Neural crest cell (in vitro differentiated cells): Measurements from ENCODE around the gene GPR78. TPM values are rescaled to one million over a fixed set of nuclear protein-coding genes. Genes with fewer than 3 reads are reported as not detected.

Experiments
- DNase-seq: peaks from one replicate; pipeline ENCODE4 v3.0.0; 2021; ENCODE audit warnings: low read depth, mixed read lengths, low spot score
- H3K27ac Mint-ChIP-seq: one replicate; pipeline ENCODE4 v1.8.0; 2021; ENCODE audit warnings: mild to moderate bottlenecking, mixed read lengths; ENCODE audit not compliant: unreplicated experiment
- H3K27me3 Mint-ChIP-seq: 2 replicates; pipeline ENCODE4 v1.8.0; 2021; ENCODE audit warnings: low read depth, mild to moderate bottlenecking, mixed read lengths
- H3K36me3 Mint-ChIP-seq: 2 replicates; pipeline ENCODE4 v1.8.0; 2021; ENCODE audit warnings: low read depth, mild to moderate bottlenecking, mixed read lengths
- H3K4me1 Mint-ChIP-seq: 2 replicates; pipeline ENCODE4 v1.8.0; 2021; ENCODE audit warnings: mixed read lengths
- H3K4me3 Mint-ChIP-seq: one replicate; pipeline ENCODE4 v1.8.0; 2021; ENCODE audit warnings: mild to moderate bottlenecking, mixed read lengths
- H3K9me3 Mint-ChIP-seq: 2 replicates; pipeline ENCODE4 v1.8.0; 2021; ENCODE audit warnings: mixed read lengths
- total RNA-seq: library from RNA; stranded (reverse); gene quantifications from 2 replicates; pipeline ENCODE4 v1.2.1, GENCODE V29; 2021
- TF ChIP-seq, protein P1 (sequence below): fragments of 200-600 bp; sonication (generic); conservative IDR thresholded peaks from 2 replicates; pipeline ENCODE4 v1.5.0; 2021; ENCODE audit warnings: antibody characterized with exemption, mild to moderate bottlenecking

The GPR78 gene
- total RNA-seq, 1 donor from 2014 or later = not detected

DNA sequence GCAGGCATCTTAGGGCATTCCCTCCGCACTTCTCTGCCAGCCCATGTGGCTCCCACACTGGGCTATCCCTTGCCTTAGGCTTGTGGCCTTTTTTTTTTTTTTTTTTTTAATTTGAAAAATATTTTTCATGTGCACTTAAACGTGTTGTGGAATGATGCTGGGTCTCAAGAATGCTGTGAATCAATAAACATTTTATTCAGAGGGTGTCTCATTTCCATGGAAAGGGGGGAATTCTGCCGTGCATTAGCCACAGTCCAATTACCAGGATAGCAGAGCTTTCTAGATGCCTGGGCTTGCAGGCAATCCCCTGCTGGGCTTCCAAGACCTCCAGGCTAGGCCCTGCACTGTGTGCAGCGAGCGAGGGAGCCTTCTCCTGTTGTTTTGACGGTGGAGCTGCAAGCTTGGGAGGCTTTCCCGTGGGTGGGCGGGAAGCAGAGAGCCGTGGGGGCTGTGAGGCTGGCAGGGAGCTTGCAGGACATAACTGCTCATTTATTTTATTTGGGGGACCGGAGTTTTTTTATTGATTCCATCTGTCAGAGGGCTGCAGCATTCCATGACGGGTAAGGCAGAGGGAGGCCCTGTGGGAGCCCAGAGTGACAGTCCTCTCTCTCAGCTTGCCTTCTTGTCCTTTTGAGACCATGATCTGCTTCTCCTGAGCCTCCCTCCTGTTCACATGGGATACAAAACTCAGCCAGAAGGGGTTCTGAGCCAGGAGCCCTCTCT lies 9.8 kb downstream of the GPR78 start:
- H3K36me3 Mint-ChIP-seq = no peaks in the 10 kb centered on the region
- H3K9me3 Mint-ChIP-seq = no peaks in the 10 kb centered on the region
- no peak for DNase-seq
- H3K4me3 Mint-ChIP-seq = no peak overlapping the region
- TF ChIP-seq, protein P1, sequence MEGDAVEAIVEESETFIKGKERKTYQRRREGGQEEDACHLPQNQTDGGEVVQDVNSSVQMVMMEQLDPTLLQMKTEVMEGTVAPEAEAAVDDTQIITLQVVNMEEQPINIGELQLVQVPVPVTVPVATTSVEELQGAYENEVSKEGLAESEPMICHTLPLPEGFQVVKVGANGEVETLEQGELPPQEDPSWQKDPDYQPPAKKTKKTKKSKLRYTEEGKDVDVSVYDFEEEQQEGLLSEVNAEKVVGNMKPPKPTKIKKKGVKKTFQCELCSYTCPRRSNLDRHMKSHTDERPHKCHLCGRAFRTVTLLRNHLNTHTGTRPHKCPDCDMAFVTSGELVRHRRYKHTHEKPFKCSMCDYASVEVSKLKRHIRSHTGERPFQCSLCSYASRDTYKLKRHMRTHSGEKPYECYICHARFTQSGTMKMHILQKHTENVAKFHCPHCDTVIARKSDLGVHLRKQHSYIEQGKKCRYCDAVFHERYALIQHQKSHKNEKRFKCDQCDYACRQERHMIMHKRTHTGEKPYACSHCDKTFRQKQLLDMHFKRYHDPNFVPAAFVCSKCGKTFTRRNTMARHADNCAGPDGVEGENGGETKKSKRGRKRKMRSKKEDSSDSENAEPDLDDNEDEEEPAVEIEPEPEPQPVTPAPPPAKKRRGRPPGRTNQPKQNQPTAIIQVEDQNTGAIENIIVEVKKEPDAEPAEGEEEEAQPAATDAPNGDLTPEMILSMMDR = no peak
- H3K27ac Mint-ChIP-seq = no peak overlapping the region
- H3K27me3 Mint-ChIP-seq = peaks cover 89% of the 10 kb centered on the region
- peaks cover 4% of the 10 kb centered on the region for H3K4me1 Mint-ChIP-seq

DNA sequence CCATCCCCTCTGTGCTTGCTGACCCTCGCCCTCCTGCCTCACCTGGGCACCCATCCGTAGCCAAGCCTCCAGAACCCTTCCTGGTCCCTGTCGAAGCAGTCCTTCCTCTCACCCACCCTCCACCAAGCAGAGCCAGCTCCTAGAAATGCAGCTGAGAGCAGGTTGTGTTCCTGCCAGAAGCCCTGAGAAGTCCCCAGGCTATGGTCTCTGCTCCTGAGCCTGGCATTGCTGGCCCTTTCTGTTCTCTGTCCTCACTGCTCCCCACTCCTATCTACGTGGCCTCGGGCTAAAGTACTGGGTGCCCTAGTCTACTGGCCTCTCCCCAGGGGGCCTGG lies 10.3 kb downstream of the GPR78 start:
- TF ChIP-seq, protein P1 = no peak
- Mint-ChIP-seq H3K9me3 (no peaks in the 10 kb centered on the region), H3K27me3 (peaks cover 83% of the 10 kb centered on the region), H3K36me3 (no peaks in the 10 kb centered on the region), H3K27ac (no peak overlapping the region), H3K4me1 (peaks cover 4% of the 10 kb centered on the region), H3K4me3 (no peak overlapping the region)
- DNase-seq = no peak

DNA sequence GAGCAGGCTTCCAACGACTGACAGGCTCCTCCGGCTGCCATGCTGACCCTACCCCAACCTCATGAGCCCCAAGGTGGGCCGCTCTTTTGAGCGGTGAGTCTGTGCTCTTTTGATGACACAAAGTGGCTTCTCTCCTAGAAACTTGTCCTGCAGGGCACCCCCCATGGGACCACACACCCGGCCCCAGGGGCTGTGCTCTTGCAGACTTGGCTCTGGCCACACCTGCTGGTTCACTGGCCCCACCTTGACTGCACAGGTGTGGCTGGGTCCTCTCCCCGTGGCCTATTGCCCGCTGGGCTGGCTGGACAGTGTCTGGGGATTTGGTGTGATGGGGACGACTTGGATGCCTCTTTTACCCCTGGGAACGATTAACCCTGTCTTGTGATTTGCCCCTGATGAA lies 10.9 kb downstream of the GPR78 start:
- Mint-ChIP-seq H3K4me1 (peaks cover 4% of the 10 kb centered on the region), H3K27me3 (peaks cover 81% of the 10 kb centered on the region)

DNA sequence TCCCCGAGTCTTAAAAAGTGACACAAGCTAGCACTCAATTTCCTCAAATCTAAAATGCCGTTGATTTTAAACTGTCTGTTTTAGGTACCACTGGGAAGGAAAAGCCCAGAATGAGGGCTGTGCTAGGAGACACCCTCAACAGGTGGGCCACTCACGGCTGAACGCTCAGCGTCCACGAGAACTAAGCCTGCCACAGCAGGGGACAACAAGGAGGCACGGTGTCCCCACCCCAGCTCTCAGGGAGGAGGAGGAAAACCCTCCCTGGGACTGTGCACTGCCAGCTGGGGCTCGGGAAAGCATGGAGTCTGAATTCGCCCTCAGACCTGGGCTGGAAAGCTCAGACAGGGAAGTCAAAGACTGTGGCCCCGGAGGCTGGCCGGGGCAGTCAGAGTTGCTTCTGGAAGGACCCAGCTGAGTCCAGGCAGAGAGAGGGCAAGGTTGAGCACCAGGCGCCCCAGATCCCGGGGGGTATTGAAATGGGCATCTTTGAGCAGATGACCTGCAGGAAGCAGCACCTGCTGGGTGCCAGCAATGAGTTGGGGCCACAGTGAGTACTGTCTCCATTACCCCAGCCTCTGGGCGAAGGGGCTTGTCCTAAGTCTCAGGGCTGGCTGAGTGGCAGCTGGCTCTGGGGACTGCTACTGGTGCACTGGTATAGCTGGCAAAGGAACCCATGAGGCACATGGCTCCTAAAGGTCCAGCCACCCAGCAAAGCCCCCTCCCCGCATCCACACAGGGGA lies 11.6 kb downstream of the GPR78 start:
- TF ChIP-seq, protein P1 = no peak
- H3K36me3 Mint-ChIP-seq = no peaks in the 10 kb centered on the region
- H3K27ac Mint-ChIP-seq = no peak overlapping the region
- no peak for DNase-seq
- no peak overlapping the region for H3K4me3 Mint-ChIP-seq
- peaks cover 4% of the 10 kb centered on the region for H3K4me1 Mint-ChIP-seq
- no peaks in the 10 kb centered on the region for H3K9me3 Mint-ChIP-seq
- H3K27me3 Mint-ChIP-seq = peaks cover 74% of the 10 kb centered on the region

More for the DNA sequence above, 10.9 kb downstream of the GPR78 start:
- no peak overlapping the region for H3K27ac Mint-ChIP-seq
- DNase-seq = no peak
- H3K36me3 Mint-ChIP-seq = no peaks in the 10 kb centered on the region
- H3K9me3 Mint-ChIP-seq = no peaks in the 10 kb centered on the region
- TF ChIP-seq, protein P1 = no peak
- H3K4me3 Mint-ChIP-seq = no peak overlapping the region

DNA sequence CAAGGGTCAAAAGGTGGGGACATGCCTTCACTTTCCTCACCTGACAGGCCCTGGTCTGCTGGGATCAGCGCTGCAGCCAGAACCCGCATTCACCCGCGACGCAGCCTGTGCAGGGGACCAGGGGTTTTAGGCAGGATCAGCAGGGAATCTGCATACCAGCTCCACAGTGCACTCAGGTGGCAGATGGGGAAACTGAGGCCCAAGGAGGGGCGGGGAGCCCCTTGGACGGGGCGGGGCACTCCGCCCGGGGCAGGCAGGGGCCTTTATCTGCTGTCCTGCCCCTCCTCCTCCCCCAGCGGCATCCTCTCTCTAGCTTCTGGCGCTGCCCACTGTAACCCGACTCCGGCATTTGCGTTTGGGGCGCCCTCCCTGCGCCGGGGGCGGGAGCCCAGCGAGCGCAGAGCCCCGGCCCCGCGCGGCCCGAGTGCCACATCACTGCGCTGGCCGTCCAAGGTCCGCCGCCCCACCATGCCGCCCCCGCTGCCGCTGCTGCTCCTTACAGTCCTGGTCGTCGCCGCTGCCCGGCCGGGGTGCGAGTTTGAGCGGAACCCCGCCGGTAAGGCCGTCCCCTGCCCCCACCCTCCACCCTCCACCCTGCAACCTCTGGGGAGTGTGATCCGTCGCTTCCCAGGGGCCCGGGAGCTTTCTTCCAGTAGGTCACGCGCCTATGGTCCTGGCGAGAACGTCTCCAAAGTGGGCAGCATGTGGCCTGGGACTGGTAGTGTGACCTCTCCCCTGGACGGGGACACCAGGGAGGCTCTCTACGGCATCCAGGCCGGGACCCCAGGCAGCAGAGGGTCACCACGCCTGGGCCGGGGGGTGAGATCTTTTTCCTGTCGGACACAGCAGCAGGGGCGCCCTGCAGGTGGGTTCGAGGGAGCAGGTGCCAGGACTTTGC lies 12.4 kb downstream of the GPR78 start, which contains the start of gene CPZ:
TSS of gene CPZ (plus strand) at position 400 of the 898 bp plus-strand sequence. CDS start at position 469, 69 bp downstream.
- TF ChIP-seq, protein P1 = no peak

More for the DNA sequence above, 12.4 kb downstream of the GPR78 start, which contains the start of gene CPZ:
- DNase-seq = no peak
- no peaks in the 10 kb centered on the region for H3K9me3 Mint-ChIP-seq
- H3K36me3 Mint-ChIP-seq = no peaks in the 10 kb centered on the region
- H3K4me3 Mint-ChIP-seq = no peak within 1 kb of the TSS
- peaks cover 4% of the 10 kb centered on the region for H3K4me1 Mint-ChIP-seq
- no peak within 1 kb of the TSS for H3K27ac Mint-ChIP-seq
- peaks cover 66% of the 10 kb centered on the region for H3K27me3 Mint-ChIP-seq
